DOHH2 (cell line): ENCODE measurements around the gene CYP4B1.

Source experiments
- EZH2phosphoT487 ChIP-seq: fragments of 200-600 bp; sonication (generic); IDR thresholded peaks from 2 replicates; pipeline ENCODE4 v1.6.1; 2017; ENCODE audit warnings: borderline replicate concordance, mild to moderate bottlenecking, antibody characterized with exemption, low read length, moderate library complexity, mixed read lengths
- TF ChIP-seq, protein P1 (sequence below): fragments of 200-600 bp; sonication (generic); IDR thresholded peaks from one replicate; pipeline ENCODE4 v1.5.1; 2014; ENCODE audit warnings: antibody characterized with exemption, mild to moderate bottlenecking, low read depth, low read length; ENCODE audit not compliant: poor library complexity, severe bottlenecking

DNA sequence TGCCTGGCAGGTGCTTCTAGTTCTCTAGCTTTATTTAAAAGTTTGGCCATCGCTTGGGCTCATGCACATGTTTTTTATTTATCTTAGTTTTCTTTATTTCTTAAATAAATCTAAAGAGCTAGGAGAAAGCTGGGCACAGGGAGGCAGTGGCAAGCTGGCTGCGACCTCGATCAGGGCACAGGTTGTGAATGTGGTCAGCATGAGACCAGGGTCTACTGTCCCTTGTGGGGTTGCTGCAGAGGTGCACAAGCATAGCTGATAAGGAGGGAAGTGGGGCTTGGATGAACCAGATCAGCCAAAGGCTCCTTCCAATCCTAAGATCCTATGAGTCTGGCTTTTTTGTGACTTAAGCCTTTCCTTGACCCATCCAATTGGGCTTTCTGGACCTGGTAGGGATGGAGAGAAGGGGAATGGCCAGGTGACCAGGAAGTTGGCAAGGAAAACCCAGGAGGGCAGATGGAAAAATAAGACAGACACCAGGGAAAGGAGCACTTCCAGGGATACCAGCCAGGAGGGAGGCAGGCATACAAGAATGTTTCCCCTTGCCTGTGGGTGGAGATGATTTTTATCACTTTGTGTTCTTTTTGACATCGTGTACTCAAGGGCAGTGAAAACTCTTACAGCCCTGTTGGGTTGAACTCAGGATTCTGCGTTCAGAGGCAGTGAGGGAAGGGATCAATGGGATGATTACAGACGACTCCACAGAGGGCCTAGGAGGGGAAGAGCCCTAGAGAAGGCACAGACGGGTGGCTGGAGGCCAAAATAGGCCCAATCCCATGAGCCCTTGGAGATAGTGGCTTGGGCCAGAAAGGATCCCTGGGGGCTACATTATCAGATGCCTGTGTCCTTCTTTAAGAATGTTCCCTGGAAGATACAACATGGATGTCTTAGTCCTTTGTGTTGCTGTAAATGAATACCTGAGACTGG is 8.5 kb downstream of the CYP4B1 start:
- TF ChIP-seq, protein P1, sequence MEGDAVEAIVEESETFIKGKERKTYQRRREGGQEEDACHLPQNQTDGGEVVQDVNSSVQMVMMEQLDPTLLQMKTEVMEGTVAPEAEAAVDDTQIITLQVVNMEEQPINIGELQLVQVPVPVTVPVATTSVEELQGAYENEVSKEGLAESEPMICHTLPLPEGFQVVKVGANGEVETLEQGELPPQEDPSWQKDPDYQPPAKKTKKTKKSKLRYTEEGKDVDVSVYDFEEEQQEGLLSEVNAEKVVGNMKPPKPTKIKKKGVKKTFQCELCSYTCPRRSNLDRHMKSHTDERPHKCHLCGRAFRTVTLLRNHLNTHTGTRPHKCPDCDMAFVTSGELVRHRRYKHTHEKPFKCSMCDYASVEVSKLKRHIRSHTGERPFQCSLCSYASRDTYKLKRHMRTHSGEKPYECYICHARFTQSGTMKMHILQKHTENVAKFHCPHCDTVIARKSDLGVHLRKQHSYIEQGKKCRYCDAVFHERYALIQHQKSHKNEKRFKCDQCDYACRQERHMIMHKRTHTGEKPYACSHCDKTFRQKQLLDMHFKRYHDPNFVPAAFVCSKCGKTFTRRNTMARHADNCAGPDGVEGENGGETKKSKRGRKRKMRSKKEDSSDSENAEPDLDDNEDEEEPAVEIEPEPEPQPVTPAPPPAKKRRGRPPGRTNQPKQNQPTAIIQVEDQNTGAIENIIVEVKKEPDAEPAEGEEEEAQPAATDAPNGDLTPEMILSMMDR, result no peak
- no peak for TF ChIP-seq EZH2phosphoT487
